Measurements from ENCODE around the gene EXD3. TPM values are rescaled to one million over a fixed set of nuclear protein-coding genes. Genes with fewer than 3 reads are reported as not detected.

The EXD3 gene
- total and polyA plus RNA-seq, 2 of the 13 experiments (the other 11 are each of a cell fraction or from before 2014, with no cell fraction given): 2.7 to 4.8 TPM

GRCh38 chr9:137441289-137441934 is 18.4 kb upstream of the EXD3 start, which contains the start of gene ENTPD8 (continued):
- TF ChIP-seq SIN3A (IDR thresholded peaks at IDR 0.05; ENCODE audit: borderline replicate concordance, low read depth, low read length) (0 out of 2 replicates have a peak, but pooled peaks have one; percentile 30), RFX1 (IDR thresholded peaks at IDR 0.05) (no peak), BHLHE40 (IDR thresholded peaks at IDR 0.05; ENCODE audit: low read length) (peak; percentile 72), ZC3H13 (CRISPR knock-in tag; IDR thresholded peaks at IDR 0.05) (no peak), REST (IDR thresholded peaks at IDR 0.05; ENCODE audit: borderline replicate concordance in 1 of 2, low read depth in 1 of 2, low read length in 2 of 2) (peak in 1 of 2 experiments; percentile 41; a peak in 1 of 4 replicates), BCL3 (CRISPR knock-in tag; IDR thresholded peaks at IDR 0.05) (no peak; the same call in 1 of the 2 replicates), GATAD2A (CRISPR knock-in tag; IDR thresholded peaks at IDR 0.05) (peak; percentile 55; the same call in 1 of the 2 replicates), ZFP62 (CRISPR knock-in tag; IDR thresholded peaks at IDR 0.05) (no peak), ZNF335 (CRISPR knock-in tag; IDR thresholded peaks at IDR 0.05) (no peak), YEATS4 (CRISPR knock-in tag; IDR thresholded peaks at IDR 0.05; ENCODE audit: borderline replicate concordance) (peak; percentile 53; the same call in 1 of the 2 replicates), ZNF792 (CRISPR knock-in tag; IDR thresholded peaks at IDR 0.05) (no peak), ZNF7 (CRISPR knock-in tag; IDR thresholded peaks at IDR 0.05) (no peak), NR2C2 (CRISPR knock-in tag; IDR thresholded peaks at IDR 0.05; ENCODE audit: borderline replicate concordance) (peak; percentile 90), ZNF34 (CRISPR knock-in tag; IDR thresholded peaks at IDR 0.05; ENCODE audit: borderline replicate concordance) (no peak), ZNF205 (CRISPR knock-in tag; IDR thresholded peaks at IDR 0.05) (no peak), HMG20B (CRISPR knock-in tag; conservative IDR thresholded peaks at IDR 0.05) (no peak), THYN1 (CRISPR knock-in tag; IDR thresholded peaks at IDR 0.05; ENCODE audit: borderline replicate concordance, low read depth) (no peak), FOXK1 (CRISPR knock-in tag; IDR thresholded peaks at IDR 0.05; ENCODE audit: borderline replicate concordance, low read depth) (no peak), FOXP4 (CRISPR knock-in tag; IDR thresholded peaks at IDR 0.05) (peak; percentile 41; the same call in 1 of the 2 replicates), ZNF354B (CRISPR knock-in tag; IDR thresholded peaks at IDR 0.05) (no peak), MAFG (CRISPR knock-in tag; IDR thresholded peaks at IDR 0.05) (no peak), SMYD3 (CRISPR knock-in tag; IDR thresholded peaks at IDR 0.05) (no peak), KAT8 (CRISPR knock-in tag; IDR thresholded peaks at IDR 0.05) (peak; percentile 67; the same call in 1 of the 2 replicates), ZNF414 (CRISPR knock-in tag; IDR thresholded peaks at IDR 0.05) (peak; percentile 77)
